T follicular helper cell (primary cell): ENCODE data around the gene GPR6.

Source experiments
- DNase-seq: peaks from one replicate; pipeline ENCODE4 v3.0.0-alpha.2; 2020; ENCODE audit warnings: low read depth
- total RNA-seq, 2 experiments: gene quantifications; one replicate each; lab custom pipeline; 2026; lab: John Stamatoyannopoulos, UW

Gene GPR6
- total RNA-seq: 0 reads per million in 2 experiments

GRCh38 chr6:109978174-109979032 is at the start of gene GPR6:
Gene GPR6 (plus strand): TSS chr6:109978311. CDS start chr6:109979113, 802 bp downstream.
- no peak for DNase-seq

GRCh38 chr6:109934293-109934692 is 43.8 kb upstream of the GPR6 start:
- DNase-seq: no peak

- no peak for DNase-seq
Observed at GRCh38 chr6:109939654-109940053, 38.5 kb upstream of the GPR6 start.

GRCh38 chr6:109944448-109944847 is 33.7 kb upstream of the GPR6 start:
- no peak for DNase-seq

GRCh38 chr6:109945091-109945490 is 33.0 kb upstream of the GPR6 start:
- DNase-seq: no peak

- no peak for DNase-seq
Observed at GRCh38 chr6:109946979-109947378, 31.1 kb upstream of the GPR6 start.

GRCh38 chr6:109949281-109950065 is 28.6 kb upstream of the GPR6 start:
- no peak for DNase-seq

- no peak for DNase-seq
Observed at GRCh38 chr6:109955491-109955890, 22.6 kb upstream of the GPR6 start.

GRCh38 chr6:109958626-109959025 is 19.5 kb upstream of the GPR6 start:
- no peak for DNase-seq

- DNase-seq: no peak
Observed at GRCh38 chr6:109961611-109962041, 16.5 kb upstream of the GPR6 start.

- DNase-seq: no peak
Observed at GRCh38 chr6:109962271-109962670, 15.8 kb upstream of the GPR6 start.

GRCh38 chr6:109963598-109964170 is 14.4 kb upstream of the GPR6 start:
- DNase-seq: no peak

- no peak for DNase-seq
Observed at GRCh38 chr6:109964949-109965348, 13.2 kb upstream of the GPR6 start.

- no peak for DNase-seq
Observed at GRCh38 chr6:109966299-109966698, 11.8 kb upstream of the GPR6 start.

- DNase-seq: no peak
Observed at GRCh38 chr6:109977791-109978173, 329 bp upstream of the GPR6 start.

GRCh38 chr6:109979033-109979921 is 1.2 kb downstream of the GPR6 start:
- no peak for DNase-seq

- DNase-seq: no peak
Observed at GRCh38 chr6:109984410-109984809, 6.3 kb downstream of the GPR6 start.

GRCh38 chr6:109987196-109987595 is 9.1 kb downstream of the GPR6 start:
- DNase-seq: no peak

- DNase-seq: no peak
Observed at GRCh38 chr6:109991201-109992101, 13.3 kb downstream of the GPR6 start.

- no peak for DNase-seq
Observed at GRCh38 chr6:109998159-109998785, 20.2 kb downstream of the GPR6 start.
